HG03442 (cell line): ENCODE data around the gene RPL29.
"Not testable (repeated sequence)": the region's sequence is repeated elsewhere in the genome, so short reads cannot be mapped to it uniquely, and the experiment has no call there.

Experiments used
- ATAC-seq: cut with Tn5 transposase; IDR thresholded peaks from one replicate; pipeline ENCODE4 v1.9.1; 2021; ENCODE audit warnings: mild to moderate bottlenecking, moderate library complexity; ENCODE audit not compliant: unreplicated experiment

The RPL29 gene

DNA sequence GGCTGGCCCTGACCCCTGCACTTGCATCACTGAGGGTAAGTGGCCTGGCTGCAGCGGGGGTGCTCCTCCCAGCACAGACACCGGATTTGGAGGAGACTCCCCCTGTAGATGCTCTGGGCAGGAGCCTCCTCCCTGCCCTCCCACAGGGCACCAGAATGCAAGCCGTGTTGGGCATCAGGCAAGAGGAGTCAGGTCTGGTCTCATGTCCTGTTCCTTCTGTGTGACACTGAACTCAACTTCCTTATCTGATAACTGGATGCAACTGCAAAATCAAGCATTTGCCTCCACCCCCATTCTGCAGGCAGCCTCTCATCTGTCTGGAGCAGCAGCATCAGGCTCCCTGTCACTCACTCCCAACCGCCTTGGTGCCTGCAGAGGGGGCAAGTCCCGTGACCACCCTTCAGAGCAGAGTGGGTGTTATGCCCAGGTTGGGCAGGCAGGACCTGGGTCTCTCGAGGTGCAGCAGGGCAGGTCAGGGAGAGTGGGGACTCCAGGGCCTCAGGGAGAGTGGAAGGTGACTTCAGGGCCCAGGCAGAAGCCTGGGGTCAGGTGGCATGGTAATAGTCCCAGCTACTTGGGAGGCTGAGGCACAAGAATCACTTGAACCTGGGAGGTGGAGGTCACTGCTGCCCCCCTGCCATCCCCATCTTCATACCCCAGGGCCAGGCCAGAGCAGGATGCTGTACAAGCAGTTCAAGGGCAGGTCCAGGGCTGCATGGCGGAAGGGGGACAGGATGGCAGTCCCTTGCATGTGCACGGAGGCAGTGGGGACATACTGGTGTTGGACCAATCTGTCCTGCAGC lies 10.5 kb upstream of the RPL29 start:
- ATAC-seq = no peak

DNA sequence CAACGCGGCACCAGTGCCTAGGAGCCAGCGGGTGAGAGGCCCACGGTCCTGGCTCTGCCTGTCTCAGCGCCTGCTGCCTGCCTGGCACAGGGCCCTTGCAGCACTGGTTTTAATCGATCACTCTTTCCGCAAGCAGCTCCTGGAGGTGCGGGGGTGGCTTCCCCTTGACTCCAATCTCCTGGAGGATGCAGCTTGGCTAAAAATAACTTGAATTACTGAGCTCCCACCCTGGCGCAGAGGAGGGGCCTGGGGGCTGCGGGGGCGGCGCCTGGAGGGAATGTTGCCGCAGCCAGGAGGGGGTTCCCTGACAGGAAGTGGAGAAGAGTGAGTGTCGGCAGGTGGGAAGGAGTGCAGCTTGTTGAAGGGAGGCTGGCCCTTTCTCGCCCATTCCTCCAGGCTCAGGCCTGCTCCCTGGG lies 9.9 kb upstream of the RPL29 start:
- ATAC-seq = no peak

DNA sequence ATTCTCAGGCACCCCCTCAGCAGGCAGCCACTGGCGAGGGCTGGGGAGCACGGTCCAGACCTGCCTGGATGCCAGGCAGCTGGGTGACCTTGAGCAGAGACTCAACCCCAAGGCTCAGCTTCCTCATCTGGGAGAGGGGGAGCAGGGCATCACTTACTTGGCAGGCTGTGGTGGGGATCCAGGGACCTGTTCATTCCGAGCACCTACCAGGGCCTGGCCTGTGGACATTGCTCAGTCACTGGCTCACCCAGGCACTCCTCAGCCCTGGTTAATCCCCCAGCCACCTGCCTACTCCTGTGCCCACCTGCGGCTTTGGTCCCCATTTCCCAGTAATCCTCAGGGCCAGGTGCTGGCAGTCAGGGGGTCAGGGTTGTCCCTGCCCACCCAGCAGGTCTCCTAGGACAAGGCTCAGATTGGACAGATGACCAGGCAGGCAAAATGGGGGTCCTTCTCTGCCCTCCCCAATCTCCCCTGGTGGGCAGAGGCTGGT lies 9.3 kb upstream of the RPL29 start:
- ATAC-seq = no peak

DNA sequence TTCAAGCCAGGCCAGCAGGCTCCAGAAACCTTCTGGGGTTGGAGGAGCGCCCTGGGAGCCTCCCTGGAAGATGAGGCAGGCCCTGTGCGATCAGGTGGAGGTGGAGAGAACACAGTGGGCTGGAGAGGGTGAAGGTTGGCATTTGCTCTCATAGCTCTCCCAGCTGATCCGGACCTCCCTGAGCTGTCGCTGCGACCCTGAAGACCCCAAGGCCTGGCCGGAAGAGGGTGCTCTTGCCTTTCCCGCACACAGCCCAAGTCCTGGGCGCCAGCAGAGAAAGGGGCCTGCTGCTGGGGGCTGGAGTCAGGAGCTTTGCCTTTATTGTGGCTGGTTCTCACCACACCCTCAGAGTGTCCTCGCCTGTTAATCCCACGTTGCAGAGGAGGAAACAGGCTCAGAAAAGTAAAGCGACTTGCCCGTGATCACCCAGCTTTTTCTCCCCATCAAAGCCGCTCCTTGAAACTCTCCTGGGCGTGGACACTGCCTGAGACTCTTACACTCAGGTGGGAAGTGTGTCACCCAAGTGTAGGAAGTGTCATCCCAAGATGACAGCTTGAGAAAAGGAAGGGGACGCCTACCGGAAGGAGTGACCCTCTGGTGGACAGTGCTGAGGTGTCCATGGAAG lies 8.6 kb upstream of the RPL29 start:
- ATAC-seq = no peak

DNA sequence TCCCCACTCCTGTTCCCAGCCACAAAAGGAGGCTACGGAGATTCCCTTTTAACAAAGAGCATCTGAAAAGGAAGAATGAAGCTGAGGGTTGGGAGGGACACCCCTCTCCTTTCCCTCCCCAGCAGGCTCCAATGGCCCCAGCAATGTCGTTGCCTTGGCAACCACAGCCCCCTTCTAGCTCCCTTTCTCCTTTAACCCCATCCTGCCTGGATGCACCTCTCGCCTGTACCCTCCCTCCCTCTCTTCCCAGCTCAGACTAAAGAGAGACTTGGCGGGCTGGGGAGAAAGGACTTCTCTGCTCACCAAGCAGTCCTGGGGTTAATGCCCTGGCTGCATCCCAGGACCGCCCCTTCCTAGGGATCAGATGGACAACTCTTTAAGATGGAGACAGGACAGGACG lies 7.1 kb upstream of the RPL29 start:
- no peak for ATAC-seq

DNA sequence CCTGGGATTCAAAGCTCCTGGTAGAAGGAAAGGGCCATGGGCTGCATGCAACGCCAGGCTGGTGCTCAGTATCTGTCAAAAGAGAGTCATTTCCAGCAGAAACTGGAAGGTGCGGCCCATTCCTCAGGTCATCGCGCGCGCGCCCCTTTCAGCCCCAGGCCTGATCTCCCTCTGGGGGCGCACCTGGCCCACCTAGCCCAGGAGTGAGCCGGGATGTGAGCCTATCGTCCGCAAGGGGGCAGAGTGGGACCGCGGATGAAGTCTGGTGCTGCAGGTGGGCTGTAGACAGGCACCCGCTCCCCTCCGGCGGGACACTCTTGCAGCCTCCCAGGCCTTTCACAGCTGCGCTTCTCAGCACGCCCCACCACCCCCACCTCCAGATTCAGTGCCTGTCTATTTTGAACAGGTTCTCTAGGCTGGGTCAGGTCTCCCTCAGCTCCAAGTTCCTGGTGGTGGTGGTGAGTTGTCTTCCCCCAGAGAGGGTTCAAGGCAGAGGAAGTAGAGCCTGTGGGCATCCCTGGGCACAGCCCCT lies 5.8 kb upstream of the RPL29 start:
- ATAC-seq = peak; percentile 74

GRCh38 chr3:51999846-52000245 lies 4.2 kb upstream of the RPL29 start:
- ATAC-seq = no peak

DNA sequence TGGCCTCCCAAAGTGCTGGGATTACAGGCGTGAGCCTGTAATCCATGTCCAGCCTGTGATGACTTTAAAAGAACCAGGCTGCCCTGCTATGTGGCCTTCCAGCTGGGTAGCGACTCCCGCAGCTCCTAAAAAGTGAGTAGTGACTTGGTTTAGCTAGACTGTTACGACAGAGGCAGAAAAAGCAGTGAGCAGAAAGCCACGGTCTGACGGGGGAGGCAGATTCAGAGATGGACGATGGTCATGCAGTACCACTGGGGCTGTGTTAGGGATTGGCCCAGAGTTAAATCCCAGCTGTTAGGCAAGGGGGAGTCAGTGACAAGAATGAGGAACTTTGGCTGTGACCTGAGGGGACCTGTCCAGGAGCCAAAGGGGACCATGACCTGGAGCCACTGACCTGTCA lies 3.1 kb upstream of the RPL29 start:
- ATAC-seq = no peak

DNA sequence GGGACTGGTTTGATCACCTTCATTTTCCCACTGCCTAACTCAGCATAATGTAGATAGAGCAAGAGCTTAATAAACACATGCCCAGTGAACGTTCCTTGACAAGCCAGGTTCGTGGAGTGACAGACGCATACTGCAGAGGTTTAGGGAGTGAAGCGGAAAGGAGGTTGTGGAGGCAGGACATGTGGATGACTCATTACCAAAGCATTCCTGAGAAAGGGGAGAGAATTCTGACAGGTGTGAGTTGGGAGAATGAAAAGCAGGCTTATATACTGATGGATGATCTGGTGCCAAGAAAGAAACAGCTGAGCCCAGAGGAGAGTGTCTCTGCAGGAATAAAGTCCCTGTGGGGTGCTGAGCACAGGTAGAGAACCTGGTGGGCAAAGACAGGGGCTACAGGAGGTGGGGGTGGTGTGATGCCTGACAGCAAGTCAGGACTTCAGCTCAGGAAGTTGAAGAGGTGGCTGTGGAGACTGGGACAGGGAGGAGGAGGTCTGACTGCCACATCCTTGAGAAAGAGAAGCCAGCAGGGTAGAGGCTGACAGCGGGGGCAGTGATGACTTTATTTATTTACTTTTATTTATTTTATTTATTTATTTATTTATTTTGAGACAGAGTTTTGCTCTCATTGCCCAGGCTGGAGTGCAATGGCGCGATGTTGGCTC lies 2.4 kb upstream of the RPL29 start:
- ATAC-seq = no peak

- ATAC-seq = no peak
These were observed 1.5 kb upstream of the RPL29 start for GRCh38 chr3:51997172-51997571.

DNA sequence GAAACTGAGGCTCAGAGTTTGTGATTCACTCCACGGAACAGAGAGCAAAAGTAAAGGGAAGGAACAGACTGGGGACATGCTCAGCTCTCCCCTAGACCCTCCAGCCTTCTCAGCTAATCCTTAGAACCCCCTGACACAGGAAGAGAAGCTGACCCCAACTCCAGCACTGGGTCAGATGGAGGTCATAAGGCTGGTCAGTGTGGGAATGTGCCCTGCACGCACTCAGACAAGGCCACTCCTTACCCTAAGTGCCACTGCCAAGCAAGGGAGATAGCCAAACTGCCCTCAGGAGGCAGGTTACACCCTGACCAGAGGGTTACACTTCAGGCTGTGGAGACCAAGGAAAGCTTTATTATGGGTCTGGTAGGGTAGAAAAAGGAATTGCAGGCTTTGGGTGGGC lies 1.2 kb downstream of the RPL29 start:
- ATAC-seq = no peak

- not testable (repeated sequence) for ATAC-seq
These were observed 2.0 kb downstream of the RPL29 start for GRCh38 chr3:51993657-51994056.

DNA sequence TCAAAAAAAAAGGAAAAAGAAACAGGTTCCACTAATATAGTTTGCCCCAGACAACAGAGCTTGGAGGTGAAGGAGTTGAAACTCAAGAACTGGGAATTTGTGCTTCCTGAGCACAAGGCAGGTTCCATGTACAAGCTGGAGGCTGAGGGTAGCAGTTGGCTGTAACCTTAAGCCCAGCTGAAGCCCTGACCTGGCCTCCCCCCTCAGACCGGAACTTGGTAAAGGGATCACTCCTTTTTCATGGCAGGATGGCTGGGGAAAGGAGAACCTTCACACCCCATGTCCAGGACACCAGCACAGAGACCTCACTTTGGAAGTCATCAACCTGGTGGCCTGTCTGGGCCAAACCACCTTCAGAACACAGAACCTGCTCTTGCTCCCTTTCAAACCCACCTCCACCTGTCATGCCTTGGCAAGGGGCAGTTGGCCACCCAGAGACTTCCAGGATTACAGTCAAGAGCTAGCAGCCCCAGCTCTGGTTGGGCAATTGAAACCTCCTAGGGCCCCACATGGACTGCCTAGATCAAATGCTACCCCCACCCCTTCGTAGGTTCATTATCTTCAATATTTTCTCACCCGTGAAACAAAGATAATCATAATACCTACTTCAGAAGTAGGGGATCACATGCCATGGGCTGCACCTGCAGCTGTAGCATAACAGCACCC lies 3.5 kb downstream of the RPL29 start:
- no peak for ATAC-seq

GRCh38 chr3:51990501-51990971 lies 5.2 kb downstream of the RPL29 start:
- ATAC-seq = not testable (repeated sequence)

GRCh38 chr3:51988286-51989146 lies 7.2 kb downstream of the RPL29 start:
- no peak for ATAC-seq

GRCh38 chr3:51987568-51987967 lies 8.1 kb downstream of the RPL29 start:
- ATAC-seq = no peak

DNA sequence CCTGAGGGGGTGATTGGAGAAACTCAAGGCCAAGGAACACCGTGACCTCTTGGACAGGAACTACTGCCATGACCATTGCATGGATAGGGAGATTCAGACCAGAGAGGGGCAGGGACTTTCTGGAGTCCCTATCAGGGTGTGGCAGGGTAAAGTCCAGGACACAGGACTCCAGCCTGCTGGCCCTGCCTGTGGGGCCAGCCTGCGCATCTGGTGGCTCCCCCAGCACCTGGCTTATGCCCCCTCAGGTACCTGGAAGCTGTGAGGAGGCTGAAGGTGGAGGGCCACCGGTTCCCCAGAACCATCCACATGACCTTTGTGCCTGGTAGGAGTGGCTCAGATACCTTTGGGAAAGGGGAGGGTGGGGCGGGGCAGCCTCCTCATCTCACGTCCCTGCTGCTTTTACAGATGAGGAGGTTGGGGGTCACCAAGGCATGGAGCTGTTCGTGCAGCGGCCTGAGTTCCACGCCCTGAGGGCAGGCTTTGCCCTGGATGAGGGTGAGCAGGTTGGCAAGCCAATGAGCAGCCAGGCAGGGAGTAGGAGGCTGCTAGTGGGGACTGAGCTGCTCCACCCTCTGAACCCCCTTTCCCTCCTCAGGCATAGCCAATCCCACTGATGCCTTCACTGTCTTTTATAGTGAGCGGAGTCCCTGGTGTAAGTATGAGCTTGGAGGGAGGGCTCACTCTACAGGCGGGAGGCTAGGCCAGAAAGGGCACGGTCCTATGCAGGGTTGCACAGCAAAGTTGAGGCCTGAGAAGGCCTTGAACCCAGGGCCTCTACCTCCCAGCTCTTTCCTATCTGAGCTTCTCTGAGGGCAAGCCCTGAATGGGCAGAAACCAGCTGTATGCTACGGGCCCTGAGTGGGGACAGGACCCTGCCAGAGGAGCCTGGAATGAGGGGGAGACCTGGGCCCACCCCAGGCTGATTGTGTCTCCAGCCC lies 9.4 kb downstream of the RPL29 start:
- ATAC-seq = no peak

- ATAC-seq = no peak
These were observed 10.6 kb downstream of the RPL29 start for GRCh38 chr3:51985063-51985462.

- no peak for ATAC-seq
These were observed 11.4 kb downstream of the RPL29 start for GRCh38 chr3:51984269-51984647.
